ENCODE measurements around the gene MRPL46. TPM values are rescaled to one million over a fixed set of nuclear protein-coding genes. Genes with fewer than 3 reads are reported as not detected.

The MRPL46 gene
- total and polyA plus RNA-seq, 8 donors: 18.4 to 61.2 (median 38.7) TPM

GRCh38 chr15:88512078-88512477 lies 44.9 kb upstream of the MRPL46 start:
- WGBS, 5 donors: 74 to 91% (median 89%) methylated on average over 3 of the region's 3 CpGs
- H3K4me3 ChIP-seq: no peak overlapping the region

GRCh38 chr15:88511161-88511560 lies 44.0 kb upstream of the MRPL46 start:
- Histone ChIP-seq H3K36me3 (peaks cover 14 to 93% (median 87%) of the 10 kb centered on the region in 4 donors), H3K27ac (no peak overlapping the region), H3K4me3 (no peak overlapping the region), H3K4me1 (no peaks in the 10 kb centered on the region), H3K9me3 (no peaks in the 10 kb centered on the region), H3K27me3 (no peaks in the 10 kb centered on the region)
- DNase-seq: no peak
- intact Hi-C loops (cut with DNase I; ENCODE audit: low total_unique reads): no loop called here
- no peak for TF ChIP-seq POLR2A (IDR thresholded peaks at IDR 0.05)
- no peak for TF ChIP-seq EP300 (IDR thresholded peaks at IDR 0.05)
- no peak for TF ChIP-seq CTCF (IDR thresholded peaks at IDR 0.05)
- TF ChIP-seq POLR2AphosphoS5 (IDR thresholded peaks at IDR 0.05): no peak
- WGBS, 5 donors: 78 to 96% (median 95%) methylated on average over 2 of the region's 2 CpGs

More at GRCh38 chr15:88512078-88512477, 44.9 kb upstream of the MRPL46 start:
- no peak for DNase-seq
- Histone ChIP-seq H3K9me3 (no peaks in the 10 kb centered on the region), H3K27ac (no peak overlapping the region), H3K36me3 (peaks cover 14 to 92% (median 85%) of the 10 kb centered on the region in 4 donors), H3K27me3 (no peaks in the 10 kb centered on the region), H3K4me1 (no peaks in the 10 kb centered on the region)
- no peak for TF ChIP-seq POLR2A (IDR thresholded peaks at IDR 0.05)
- TF ChIP-seq POLR2AphosphoS5 (IDR thresholded peaks at IDR 0.05): no peak
- no peak for TF ChIP-seq CTCF (IDR thresholded peaks at IDR 0.05)
- no peak for TF ChIP-seq EP300 (IDR thresholded peaks at IDR 0.05)
- intact Hi-C loops (cut with DNase I; ENCODE audit: low total_unique reads): no loop called here

DNA sequence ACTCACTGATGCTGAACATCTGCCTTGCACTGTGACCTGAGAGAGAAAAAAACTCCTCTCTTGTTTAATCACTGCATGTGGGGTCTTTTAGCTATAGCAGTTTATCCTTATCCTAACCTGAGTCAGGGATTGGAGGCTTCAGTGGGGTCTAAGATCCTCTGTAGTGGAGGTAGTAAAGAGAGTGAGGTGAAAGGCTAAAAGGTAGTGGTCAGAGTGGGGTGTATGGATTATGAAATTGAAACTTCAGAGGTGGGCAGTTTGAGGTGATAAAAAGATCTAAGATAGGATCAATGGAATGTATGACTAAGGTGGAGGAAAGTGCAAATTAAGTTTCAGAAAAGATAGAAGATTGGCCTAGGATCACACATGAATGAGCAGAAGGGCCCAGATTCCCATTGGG lies 42.8 kb upstream of the MRPL46 start:
- H3K27me3 ChIP-seq: no peaks in the 10 kb centered on the region
- no peak overlapping the region for H3K27ac ChIP-seq
- TF ChIP-seq CTCF (IDR thresholded peaks at IDR 0.05): no peak
- TF ChIP-seq EP300 (IDR thresholded peaks at IDR 0.05): no peak
- TF ChIP-seq POLR2AphosphoS5 (IDR thresholded peaks at IDR 0.05): no peak
- TF ChIP-seq POLR2A (IDR thresholded peaks at IDR 0.05): no peak
- H3K36me3 ChIP-seq: peaks cover 14 to 94% (median 84%) of the 10 kb centered on the region in 4 donors
- no peak for DNase-seq
- intact Hi-C loops (cut with DNase I; ENCODE audit: low total_unique reads): no loop called here
- H3K4me1 ChIP-seq: no peaks in the 10 kb centered on the region
- H3K4me3 ChIP-seq: no peak overlapping the region
- H3K9me3 ChIP-seq: no peaks in the 10 kb centered on the region

GRCh38 chr15:88509321-88509720 lies 42.1 kb upstream of the MRPL46 start:
- WGBS, 5 donors: 91 to 97% (median 96%) methylated on average over 4 of the region's 4 CpGs
- intact Hi-C loops (cut with DNase I; ENCODE audit: low total_unique reads): no loop called here
- no peak overlapping the region for H3K27ac ChIP-seq

More at GRCh38 chr15:88509321-88509720, 42.1 kb upstream of the MRPL46 start:
- Histone ChIP-seq H3K27me3 (no peaks in the 10 kb centered on the region), H3K36me3 (peaks cover 14 to 93% (median 83%) of the 10 kb centered on the region in 4 donors), H3K4me3 (no peak overlapping the region), H3K4me1 (no peaks in the 10 kb centered on the region), H3K9me3 (no peaks in the 10 kb centered on the region)
- no peak for DNase-seq
- TF ChIP-seq POLR2AphosphoS5 (IDR thresholded peaks at IDR 0.05) (no peak), POLR2A (IDR thresholded peaks at IDR 0.05) (no peak), CTCF (IDR thresholded peaks at IDR 0.05) (no peak), EP300 (IDR thresholded peaks at IDR 0.05) (no peak)

Data from stomach (tissue), 9 donors.